Liver (tissue), 9 donors: Measurements from ENCODE around the gene TAF11L7. TPM values are rescaled to one million over a fixed set of nuclear protein-coding genes. Genes with fewer than 3 reads are reported as not detected.

Source experiments
- DNase-seq: peaks from one replicate; pipeline ENCODE4 v3.0.0-alpha.2; 2017; ENCODE audit warnings: low spot score
- H3K27ac ChIP-seq, 2 donors: one replicate each; pipeline ENCODE4 v1.7.0; 2013; ENCODE audit warnings: inconsistent platforms in 2 of 2, low read length in 2 of 2, control low read depth in 1 of 2, low read depth in 1 of 2, mild to moderate bottlenecking in 1 of 2
- H3K27me3 ChIP-seq, 4 donors: one replicate each; pipeline versions ENCODE4 v1.6.1 to v1.7.0; 2013; ENCODE audit warnings: low read length in 3 of 4, inconsistent platforms in 1 of 4, mild to moderate bottlenecking in 1 of 4, moderate library complexity in 1 of 4; ENCODE audit not compliant: control insufficient read depth in 4 of 4, insufficient read depth in 4 of 4
- H3K36me3 ChIP-seq, 4 donors: one replicate each; pipeline versions ENCODE4 v1.6.1 to v1.7.0; 2013; ENCODE audit warnings: low read length in 3 of 4, mild to moderate bottlenecking in 3 of 4, low read depth in 1 of 4, moderate library complexity in 1 of 4; ENCODE audit not compliant: control insufficient read depth in 4 of 4, insufficient read depth in 3 of 4
- H3K4me1 ChIP-seq, 4 donors: one replicate each; pipeline versions ENCODE4 v1.6.1 to v1.7.0; 2013; ENCODE audit warnings: low read length in 3 of 4, mild to moderate bottlenecking in 3 of 4, moderate library complexity in 1 of 4; ENCODE audit not compliant: control insufficient read depth in 4 of 4, insufficient read depth in 4 of 4
- H3K4me3 ChIP-seq, 3 donors: one replicate each; pipeline versions ENCODE4 v1.6.1 to v1.7.0; 2013; ENCODE audit warnings: low read length in 3 of 3, control low read depth in 1 of 3, low read depth in 1 of 3, mild to moderate bottlenecking in 1 of 3
- H3K9ac ChIP-seq, 2 donors: one replicate each; pipeline ENCODE4 v1.7.0; 2013; ENCODE audit warnings: low read length in 2 of 2, mild to moderate bottlenecking in 2 of 2, moderate library complexity in 2 of 2, control low read depth in 1 of 2, low read depth in 1 of 2
- H3K9me3 ChIP-seq, 4 donors: one replicate each; pipeline versions ENCODE4 v1.6.1 to v1.7.0; 2013; ENCODE audit warnings: low read length in 3 of 4; ENCODE audit not compliant: control insufficient read depth in 4 of 4
- EGR1 ChIP-seq, 2 donors: IDR thresholded peaks; 2 replicates each; pipeline ENCODE4 v1.6.1; 2016 to 2018; ENCODE audit warnings: antibody characterized with exemption in 2 of 2, low read depth in 2 of 2
- FOXA1 ChIP-seq: IDR thresholded peaks from 2 replicates; pipeline ENCODE4 v1.6.1; 2016; ENCODE audit warnings: antibody characterized with exemption
- FOXA2 ChIP-seq: IDR thresholded peaks from 2 replicates; pipeline ENCODE4 v1.6.1; 2016; ENCODE audit warnings: antibody characterized with exemption
- GABPA ChIP-seq, 2 donors: IDR thresholded peaks in 1 of 2; conservative IDR thresholded peaks in 1 of 2; 2 replicates each; pipeline ENCODE4 v1.6.1; 2016; ENCODE audit warnings: antibody characterized with exemption in 2 of 2, mild to moderate bottlenecking in 1 of 2, moderate library complexity in 1 of 2
- HNF4A ChIP-seq, 2 donors: conservative IDR thresholded peaks; 2 replicates each; pipeline ENCODE4 v1.6.1; 2016; ENCODE audit warnings: antibody characterized with exemption in 2 of 2, mild to moderate bottlenecking in 2 of 2
- HNF4G ChIP-seq: IDR thresholded peaks from 2 replicates; pipeline ENCODE4 v1.6.1; 2016; ENCODE audit warnings: antibody characterized with exemption
- JUND ChIP-seq, 2 donors: IDR thresholded peaks; 2 replicates each; pipeline ENCODE4 v1.6.1; 2016; ENCODE audit warnings: antibody characterized with exemption in 2 of 2
- NR2F2 ChIP-seq: IDR thresholded peaks from 2 replicates; pipeline ENCODE4 v1.6.1; 2016; ENCODE audit warnings: antibody characterized with exemption
- RAD21 ChIP-seq, 2 donors: IDR thresholded peaks; 2 replicates each; pipeline ENCODE4 v1.6.1; 2016; ENCODE audit warnings: antibody characterized with exemption in 2 of 2, mild to moderate bottlenecking in 2 of 2
- RXRA ChIP-seq, 2 donors: IDR thresholded peaks; 2 replicates each; pipeline ENCODE4 v1.6.1; 2017 to 2018; ENCODE audit warnings: antibody characterized with exemption in 2 of 2, mild to moderate bottlenecking in 1 of 2
- SP1 ChIP-seq: IDR thresholded peaks from 2 replicates; pipeline ENCODE4 v1.6.1; 2018; ENCODE audit warnings: antibody characterized with exemption, mild to moderate bottlenecking
- TAF1 ChIP-seq: conservative IDR thresholded peaks from 2 replicates; pipeline ENCODE4 v1.6.1; 2016; ENCODE audit warnings: antibody characterized with exemption, mild to moderate bottlenecking
- YY1 ChIP-seq: IDR thresholded peaks from 2 replicates; pipeline ENCODE4 v1.6.1; 2016; ENCODE audit warnings: antibody characterized with exemption, mild to moderate bottlenecking
- WGBS: extraction: QIAGEN DNeasy Blood & Tissue Kit; methylation state at CpG from one replicate; pipeline ENCODE4 v1.1.7; 2013; 5-methylcytosine and 5-hydroxymethylcytosine counted together
- polyA plus RNA-seq, 2 donors: library from polyadenylated mRNA; stranded (reverse) in 1 of 2; unstranded in 1 of 2; fragments of 200-250 nt in 1 of 2; fragments of >200 nt in 1 of 2; fragmentation: Nextera tagmentation in 1 of 2; extraction: Ambion mirVana in 1 of 2; gene quantifications; one replicate each; pipeline versions ENCODE4 v1.2.1 to v1.2.3, GENCODE V29; 2013 to 2015
- total RNA-seq, 2 donors: library from RNA; depleted of rRNA; stranded (reverse); fragments of >200 nt; gene quantifications; one replicate each; pipeline ENCODE4 v1.2.3, GENCODE V29; 2014
- TF ChIP-seq, protein P1 (sequence below): IDR thresholded peaks from 2 replicates; pipeline ENCODE4 v1.6.1; 2016; ENCODE audit warnings: antibody characterized with exemption
- TF ChIP-seq, protein P2 (sequence below): IDR thresholded peaks from 2 replicates; pipeline ENCODE4 v1.6.1; 2016; ENCODE audit warnings: antibody characterized with exemption
- TF ChIP-seq, protein P3 (sequence below): fragments of 150-350 bp; IDR thresholded peaks from 2 replicates; pipeline ENCODE4 v1.5.1; 2017; ENCODE audit warnings: improper control_type of control experiment, low read depth, low read length; ENCODE audit not compliant: missing input control
- TF ChIP-seq, protein P4 (sequence below): IDR thresholded peaks from 2 replicates; pipeline ENCODE4 v1.6.1; 2016; ENCODE audit warnings: antibody characterized with exemption
- TF ChIP-seq, protein P5 (sequence below): IDR thresholded peaks from 2 replicates; pipeline ENCODE4 v1.6.1; 2016; ENCODE audit warnings: antibody characterized with exemption, mild to moderate bottlenecking
- donor health status: healthy.
- donor health status: healthy.
- donor health status: healthy.
- donor health status: healthy.
- donor health status: healthy.

Gene TAF11L7
- total and polyA plus RNA-seq, 4 donors, result not detected

DNA sequence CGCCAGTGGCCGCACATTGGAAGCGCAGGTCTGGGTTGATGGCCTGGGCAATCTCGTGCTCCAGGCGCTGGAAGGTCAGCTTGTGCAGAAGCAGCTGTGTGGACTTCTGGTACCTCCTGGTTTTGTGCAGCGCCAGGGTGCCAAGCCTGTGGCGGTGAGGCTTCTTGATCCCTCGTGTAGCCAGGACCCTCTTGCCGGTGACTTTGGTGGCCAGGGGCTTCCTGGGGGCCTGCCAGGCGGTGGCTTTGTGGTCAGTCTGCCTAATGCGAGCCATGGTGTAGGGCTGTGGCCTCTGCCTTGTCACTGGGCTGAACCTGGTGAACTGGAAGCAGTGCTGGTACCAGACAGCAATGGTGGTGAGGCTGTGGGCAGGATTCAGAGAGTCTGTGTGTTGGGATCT lies 40.1 kb upstream of the TAF11L7 start:
- H3K4me1 ChIP-seq, result no peaks in the 10 kb centered on the region
- H3K36me3 ChIP-seq, result no peaks in the 10 kb centered on the region
- H3K27ac ChIP-seq, result no peak overlapping the region
- TF ChIP-seq HNF4G (no peak), GABPA (IDR thresholded peaks at IDR 0.05 in 1 of 2, conservative IDR thresholded peaks at IDR 0.05 in 1 of 2) (no peak), NR2F2 (no peak), EGR1 (IDR thresholded peaks at IDR 0.05; ENCODE audit: low read depth in 2 of 2) (no peak), RAD21 (IDR thresholded peaks at IDR 0.05) (no peak), TAF1 (no peak)
- TF ChIP-seq, protein P1, sequence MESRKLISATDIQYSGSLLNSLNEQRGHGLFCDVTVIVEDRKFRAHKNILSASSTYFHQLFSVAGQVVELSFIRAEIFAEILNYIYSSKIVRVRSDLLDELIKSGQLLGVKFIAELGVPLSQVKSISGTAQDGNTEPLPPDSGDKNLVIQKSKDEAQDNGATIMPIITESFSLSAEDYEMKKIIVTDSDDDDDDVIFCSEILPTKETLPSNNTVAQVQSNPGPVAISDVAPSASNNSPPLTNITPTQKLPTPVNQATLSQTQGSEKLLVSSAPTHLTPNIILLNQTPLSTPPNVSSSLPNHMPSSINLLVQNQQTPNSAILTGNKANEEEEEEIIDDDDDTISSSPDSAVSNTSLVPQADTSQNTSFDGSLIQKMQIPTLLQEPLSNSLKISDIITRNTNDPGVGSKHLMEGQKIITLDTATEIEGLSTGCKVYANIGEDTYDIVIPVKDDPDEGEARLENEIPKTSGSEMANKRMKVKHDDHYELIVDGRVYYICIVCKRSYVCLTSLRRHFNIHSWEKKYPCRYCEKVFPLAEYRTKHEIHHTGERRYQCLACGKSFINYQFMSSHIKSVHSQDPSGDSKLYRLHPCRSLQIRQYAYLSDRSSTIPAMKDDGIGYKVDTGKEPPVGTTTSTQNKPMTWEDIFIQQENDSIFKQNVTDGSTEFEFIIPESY, result no peak
- TF ChIP-seq, protein P2, sequence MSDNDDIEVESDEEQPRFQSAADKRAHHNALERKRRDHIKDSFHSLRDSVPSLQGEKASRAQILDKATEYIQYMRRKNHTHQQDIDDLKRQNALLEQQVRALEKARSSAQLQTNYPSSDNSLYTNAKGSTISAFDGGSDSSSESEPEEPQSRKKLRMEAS, result no peak
- TF ChIP-seq, protein P3, sequence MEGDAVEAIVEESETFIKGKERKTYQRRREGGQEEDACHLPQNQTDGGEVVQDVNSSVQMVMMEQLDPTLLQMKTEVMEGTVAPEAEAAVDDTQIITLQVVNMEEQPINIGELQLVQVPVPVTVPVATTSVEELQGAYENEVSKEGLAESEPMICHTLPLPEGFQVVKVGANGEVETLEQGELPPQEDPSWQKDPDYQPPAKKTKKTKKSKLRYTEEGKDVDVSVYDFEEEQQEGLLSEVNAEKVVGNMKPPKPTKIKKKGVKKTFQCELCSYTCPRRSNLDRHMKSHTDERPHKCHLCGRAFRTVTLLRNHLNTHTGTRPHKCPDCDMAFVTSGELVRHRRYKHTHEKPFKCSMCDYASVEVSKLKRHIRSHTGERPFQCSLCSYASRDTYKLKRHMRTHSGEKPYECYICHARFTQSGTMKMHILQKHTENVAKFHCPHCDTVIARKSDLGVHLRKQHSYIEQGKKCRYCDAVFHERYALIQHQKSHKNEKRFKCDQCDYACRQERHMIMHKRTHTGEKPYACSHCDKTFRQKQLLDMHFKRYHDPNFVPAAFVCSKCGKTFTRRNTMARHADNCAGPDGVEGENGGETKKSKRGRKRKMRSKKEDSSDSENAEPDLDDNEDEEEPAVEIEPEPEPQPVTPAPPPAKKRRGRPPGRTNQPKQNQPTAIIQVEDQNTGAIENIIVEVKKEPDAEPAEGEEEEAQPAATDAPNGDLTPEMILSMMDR, result no peak
- H3K4me3 ChIP-seq, result no peak overlapping the region
- DNase-seq, result no peak
- no peaks in the 10 kb centered on the region for H3K9me3 ChIP-seq
- H3K27me3 ChIP-seq, result no peaks in the 10 kb centered on the region
- WGBS, result 91% methylated on average over 11 of the region's 11 CpGs
- H3K9ac ChIP-seq, result no peak overlapping the region

DNA sequence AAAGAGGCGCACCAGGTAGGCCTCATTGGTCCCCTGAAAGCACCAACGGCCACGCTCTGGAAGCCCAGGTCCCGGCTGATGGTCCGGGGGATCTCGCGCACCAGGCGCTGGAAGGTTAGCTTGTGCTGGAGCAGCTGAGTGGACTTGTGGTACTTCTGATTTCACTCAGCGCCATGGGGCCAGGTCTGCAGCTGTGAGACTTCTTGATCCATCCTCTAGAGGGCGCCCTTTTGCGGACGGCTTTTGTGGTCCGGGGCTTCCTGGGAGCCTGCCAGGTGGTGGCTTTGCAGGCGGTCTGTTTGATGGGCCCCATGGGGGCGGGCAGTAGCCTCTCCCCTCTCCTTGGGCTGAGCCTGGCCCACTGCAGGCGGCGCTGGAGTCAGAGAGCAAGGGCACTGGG lies 35.1 kb upstream of the TAF11L7 start:
- Histone ChIP-seq H3K9me3 (no peaks in the 10 kb centered on the region), H3K27ac (no peak overlapping the region), H3K9ac (no peak overlapping the region), H3K27me3 (no peaks in the 10 kb centered on the region), H3K4me3 (no peak overlapping the region), H3K4me1 (no peaks in the 10 kb centered on the region), H3K36me3 (no peaks in the 10 kb centered on the region)
- no peak for TF ChIP-seq RAD21 (IDR thresholded peaks at IDR 0.05)
- TF ChIP-seq TAF1, result no peak
- no peak for TF ChIP-seq SP1
- TF ChIP-seq, protein P3, result no peak
- no peak for TF ChIP-seq NR2F2
- TF ChIP-seq HNF4A (conservative IDR thresholded peaks at IDR 0.05), result no peak
- no peak for TF ChIP-seq RXRA (IDR thresholded peaks at IDR 0.05)
- TF ChIP-seq GABPA (IDR thresholded peaks at IDR 0.05 in 1 of 2, conservative IDR thresholded peaks at IDR 0.05 in 1 of 2), result no peak
- no peak for TF ChIP-seq JUND (IDR thresholded peaks at IDR 0.05)
- TF ChIP-seq, protein P4, sequence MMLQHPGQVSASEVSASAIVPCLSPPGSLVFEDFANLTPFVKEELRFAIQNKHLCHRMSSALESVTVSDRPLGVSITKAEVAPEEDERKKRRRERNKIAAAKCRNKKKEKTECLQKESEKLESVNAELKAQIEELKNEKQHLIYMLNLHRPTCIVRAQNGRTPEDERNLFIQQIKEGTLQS, result no peak
- TF ChIP-seq YY1, result no peak
- no peak for TF ChIP-seq FOXA1
- TF ChIP-seq, protein P2, result no peak
- TF ChIP-seq EGR1 (IDR thresholded peaks at IDR 0.05; ENCODE audit: low read depth in 2 of 2), result no peak
- no peak for TF ChIP-seq FOXA2
- no peak for TF ChIP-seq HNF4G
- TF ChIP-seq, protein P5, sequence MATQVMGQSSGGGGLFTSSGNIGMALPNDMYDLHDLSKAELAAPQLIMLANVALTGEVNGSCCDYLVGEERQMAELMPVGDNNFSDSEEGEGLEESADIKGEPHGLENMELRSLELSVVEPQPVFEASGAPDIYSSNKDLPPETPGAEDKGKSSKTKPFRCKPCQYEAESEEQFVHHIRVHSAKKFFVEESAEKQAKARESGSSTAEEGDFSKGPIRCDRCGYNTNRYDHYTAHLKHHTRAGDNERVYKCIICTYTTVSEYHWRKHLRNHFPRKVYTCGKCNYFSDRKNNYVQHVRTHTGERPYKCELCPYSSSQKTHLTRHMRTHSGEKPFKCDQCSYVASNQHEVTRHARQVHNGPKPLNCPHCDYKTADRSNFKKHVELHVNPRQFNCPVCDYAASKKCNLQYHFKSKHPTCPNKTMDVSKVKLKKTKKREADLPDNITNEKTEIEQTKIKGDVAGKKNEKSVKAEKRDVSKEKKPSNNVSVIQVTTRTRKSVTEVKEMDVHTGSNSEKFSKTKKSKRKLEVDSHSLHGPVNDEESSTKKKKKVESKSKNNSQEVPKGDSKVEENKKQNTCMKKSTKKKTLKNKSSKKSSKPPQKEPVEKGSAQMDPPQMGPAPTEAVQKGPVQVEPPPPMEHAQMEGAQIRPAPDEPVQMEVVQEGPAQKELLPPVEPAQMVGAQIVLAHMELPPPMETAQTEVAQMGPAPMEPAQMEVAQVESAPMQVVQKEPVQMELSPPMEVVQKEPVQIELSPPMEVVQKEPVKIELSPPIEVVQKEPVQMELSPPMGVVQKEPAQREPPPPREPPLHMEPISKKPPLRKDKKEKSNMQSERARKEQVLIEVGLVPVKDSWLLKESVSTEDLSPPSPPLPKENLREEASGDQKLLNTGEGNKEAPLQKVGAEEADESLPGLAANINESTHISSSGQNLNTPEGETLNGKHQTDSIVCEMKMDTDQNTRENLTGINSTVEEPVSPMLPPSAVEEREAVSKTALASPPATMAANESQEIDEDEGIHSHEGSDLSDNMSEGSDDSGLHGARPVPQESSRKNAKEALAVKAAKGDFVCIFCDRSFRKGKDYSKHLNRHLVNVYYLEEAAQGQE, result no peak
- TF ChIP-seq, protein P1, result no peak
- DNase-seq, result no peak
- WGBS, result 81% methylated on average over 17 of the region's 17 CpGs
